Nephron progenitor cell (in vitro differentiated cells): Measurements from ENCODE around the gene HPS6.

Experiments used
- DNase-seq: peaks from one replicate; pipeline ENCODE4 v3.0.0; 2021
- H3K27ac Mint-ChIP-seq: 2 replicates; pipeline ENCODE4 v1.8.0; 2021; ENCODE audit warnings: mild to moderate bottlenecking, moderate library complexity, mixed read lengths
- H3K27me3 Mint-ChIP-seq: 2 replicates; pipeline ENCODE4 v1.8.0; 2021; ENCODE audit warnings: mild to moderate bottlenecking, low read depth, mixed read lengths; ENCODE audit not compliant: poor library complexity
- H3K36me3 Mint-ChIP-seq: 2 replicates; pipeline ENCODE4 v1.8.0; 2021; ENCODE audit warnings: low read depth, mixed read lengths
- H3K4me1 Mint-ChIP-seq: 2 replicates; pipeline ENCODE4 v1.8.0; 2021; ENCODE audit warnings: mixed read lengths
- H3K4me3 Mint-ChIP-seq: 2 replicates; pipeline ENCODE4 v1.8.0; 2021; ENCODE audit warnings: mild to moderate bottlenecking, moderate library complexity, mixed read lengths
- H3K9me3 Mint-ChIP-seq: 2 replicates; pipeline ENCODE4 v1.8.0; 2021; ENCODE audit warnings: mild to moderate bottlenecking, moderate library complexity, mixed read lengths
- TF ChIP-seq, protein P1 (sequence below): fragments of 200-600 bp; sonication (generic); IDR thresholded peaks from 2 replicates; pipeline ENCODE4 v1.5.0; 2021; ENCODE audit warnings: antibody characterized with exemption

The HPS6 gene

DNA sequence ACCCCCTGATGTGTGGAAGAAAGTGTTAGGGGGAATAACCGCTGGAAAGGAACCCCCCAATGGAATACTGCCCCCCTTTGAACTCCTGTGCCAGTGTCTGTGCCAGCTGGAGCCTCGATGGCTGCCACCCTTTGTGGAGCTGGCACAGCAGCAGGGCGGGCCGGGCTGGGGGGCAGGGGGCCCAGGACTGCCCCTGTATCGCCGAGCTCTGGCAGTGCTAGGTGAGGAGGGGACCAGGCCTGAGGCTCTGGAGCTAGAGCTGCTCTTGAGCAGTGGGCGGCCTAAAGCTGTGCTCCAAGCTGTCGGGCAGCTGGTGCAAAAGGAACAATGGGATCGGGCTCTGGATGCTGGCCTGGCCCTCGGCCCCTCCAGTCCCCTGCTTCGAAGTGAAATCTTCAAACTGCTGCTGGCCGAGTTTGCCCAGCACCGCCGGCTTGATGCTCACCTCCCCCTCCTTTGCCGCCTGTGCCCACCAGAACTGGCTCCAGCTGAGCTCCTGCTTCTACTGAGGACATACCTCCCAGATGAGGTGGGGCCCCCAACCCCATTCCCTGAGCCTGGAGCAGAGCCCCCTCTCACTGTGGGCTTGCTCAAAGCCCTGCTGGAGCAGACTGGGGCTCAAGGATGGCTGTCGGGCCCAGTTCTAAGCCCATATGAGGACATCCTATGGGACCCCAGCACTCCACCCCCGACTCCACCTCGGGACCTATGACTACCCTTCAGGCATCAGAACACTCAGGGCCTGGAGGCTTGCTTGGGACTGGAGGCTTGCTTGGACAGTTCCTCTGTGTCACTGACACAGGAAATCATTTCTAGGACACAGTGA is 2.2 kb downstream of the HPS6 start:
- peak overlapping the region; percentile 59 for H3K4me3 Mint-ChIP-seq
- TF ChIP-seq, protein P1, sequence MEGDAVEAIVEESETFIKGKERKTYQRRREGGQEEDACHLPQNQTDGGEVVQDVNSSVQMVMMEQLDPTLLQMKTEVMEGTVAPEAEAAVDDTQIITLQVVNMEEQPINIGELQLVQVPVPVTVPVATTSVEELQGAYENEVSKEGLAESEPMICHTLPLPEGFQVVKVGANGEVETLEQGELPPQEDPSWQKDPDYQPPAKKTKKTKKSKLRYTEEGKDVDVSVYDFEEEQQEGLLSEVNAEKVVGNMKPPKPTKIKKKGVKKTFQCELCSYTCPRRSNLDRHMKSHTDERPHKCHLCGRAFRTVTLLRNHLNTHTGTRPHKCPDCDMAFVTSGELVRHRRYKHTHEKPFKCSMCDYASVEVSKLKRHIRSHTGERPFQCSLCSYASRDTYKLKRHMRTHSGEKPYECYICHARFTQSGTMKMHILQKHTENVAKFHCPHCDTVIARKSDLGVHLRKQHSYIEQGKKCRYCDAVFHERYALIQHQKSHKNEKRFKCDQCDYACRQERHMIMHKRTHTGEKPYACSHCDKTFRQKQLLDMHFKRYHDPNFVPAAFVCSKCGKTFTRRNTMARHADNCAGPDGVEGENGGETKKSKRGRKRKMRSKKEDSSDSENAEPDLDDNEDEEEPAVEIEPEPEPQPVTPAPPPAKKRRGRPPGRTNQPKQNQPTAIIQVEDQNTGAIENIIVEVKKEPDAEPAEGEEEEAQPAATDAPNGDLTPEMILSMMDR = no peak
- H3K9me3 Mint-ChIP-seq = no peaks in the 10 kb centered on the region
- H3K4me1 Mint-ChIP-seq = peaks cover 7% of the 10 kb centered on the region
- no peaks in the 10 kb centered on the region for H3K36me3 Mint-ChIP-seq
- no peak overlapping the region for H3K27ac Mint-ChIP-seq
- peaks cover 23% of the 10 kb centered on the region for H3K27me3 Mint-ChIP-seq
- no peak for DNase-seq

DNA sequence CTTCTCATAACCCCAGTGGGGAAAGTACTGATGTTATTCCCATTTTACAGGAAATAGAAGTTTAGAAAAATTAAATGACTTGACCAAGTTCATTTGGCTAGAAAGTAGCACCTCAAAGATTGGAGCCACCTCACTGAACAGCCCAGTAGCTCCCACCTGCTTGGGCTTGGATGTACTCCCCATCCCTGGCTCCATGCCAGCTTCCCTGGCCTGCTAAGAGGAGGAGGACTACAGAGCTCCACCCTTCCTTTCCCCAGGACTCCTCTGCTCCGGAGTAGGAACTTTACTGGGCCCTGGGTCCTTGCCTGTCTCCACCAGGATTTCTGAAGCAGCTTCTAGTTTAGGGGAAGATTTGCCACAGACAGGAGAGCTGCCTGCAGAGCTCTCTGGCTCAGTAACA is 3.1 kb downstream of the HPS6 start:
- Mint-ChIP-seq H3K36me3 (no peaks in the 10 kb centered on the region), H3K4me3 (no peak overlapping the region), H3K27ac (no peak overlapping the region), H3K9me3 (no peaks in the 10 kb centered on the region), H3K4me1 (peaks cover 7% of the 10 kb centered on the region), H3K27me3 (peaks cover 16% of the 10 kb centered on the region)
- DNase-seq = no peak
- TF ChIP-seq, protein P1 = no peak

DNA sequence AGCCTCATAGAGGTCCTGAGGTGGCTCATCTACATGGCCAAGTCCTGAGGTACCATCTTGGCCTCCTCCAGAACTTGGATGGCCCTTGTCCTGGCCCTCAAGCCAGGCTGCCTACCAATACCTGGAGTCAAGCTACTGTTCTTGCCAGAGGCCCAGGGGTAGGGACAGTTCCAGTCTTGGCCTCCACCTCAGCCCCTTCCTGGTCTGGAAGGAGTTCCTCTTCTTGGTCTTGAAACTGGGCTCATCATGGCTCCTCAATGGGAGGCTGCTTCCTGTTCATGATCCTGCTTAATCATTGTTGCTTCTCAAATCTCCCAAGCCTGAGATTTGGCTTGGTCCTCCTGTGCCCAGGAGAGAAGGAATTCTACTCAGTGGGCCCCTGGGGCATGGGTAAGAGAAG is 3.9 kb downstream of the HPS6 start:
- TF ChIP-seq, protein P1 = no peak
- Mint-ChIP-seq H3K4me3 (no peak overlapping the region), H3K27me3 (peaks cover 10% of the 10 kb centered on the region), H3K9me3 (no peaks in the 10 kb centered on the region), H3K27ac (no peak overlapping the region), H3K4me1 (peaks cover 7% of the 10 kb centered on the region), H3K36me3 (no peaks in the 10 kb centered on the region)
- DNase-seq = no peak

DNA sequence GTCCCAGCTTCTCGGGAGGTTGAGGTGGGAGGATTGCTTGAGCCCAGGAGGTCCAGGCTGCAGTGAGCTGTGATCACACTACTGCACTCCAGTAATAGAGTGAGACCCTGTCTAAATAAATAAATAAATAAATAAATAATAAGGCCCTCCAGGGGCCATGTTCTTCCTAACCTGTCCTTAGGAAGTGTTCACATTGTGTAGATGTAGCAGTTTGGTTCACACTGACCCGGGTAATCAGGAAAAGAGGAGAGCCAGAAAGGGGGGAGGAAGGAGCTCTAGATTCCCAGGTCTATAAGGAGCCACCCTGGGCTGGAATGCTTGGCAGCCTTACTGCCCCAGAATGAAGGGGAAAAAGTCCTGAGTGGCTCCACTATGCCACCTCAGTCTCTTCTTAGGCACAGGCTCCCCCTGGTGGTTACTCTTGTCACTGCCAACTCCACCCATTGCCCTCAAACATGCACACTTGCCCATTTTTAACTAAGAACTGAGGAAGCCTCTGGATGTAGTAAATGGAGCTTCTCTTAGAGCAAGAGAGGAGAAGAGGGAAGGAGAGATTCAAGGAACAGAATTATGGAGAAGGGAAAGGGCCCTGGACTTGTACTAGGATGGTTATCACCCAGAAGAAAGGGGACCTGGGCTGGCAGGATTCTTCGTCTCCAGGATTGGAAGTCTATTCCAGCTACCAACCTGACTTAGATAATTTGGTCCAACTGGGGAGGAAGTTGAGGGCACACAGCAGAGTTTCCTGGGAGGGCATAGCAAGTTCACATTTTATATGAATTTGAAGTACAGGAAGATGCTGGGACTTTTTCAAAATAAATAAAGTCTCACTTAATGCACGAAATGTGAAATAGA is 7.8 kb downstream of the HPS6 start:
- TF ChIP-seq, protein P1 = peak; percentile 95
- Mint-ChIP-seq H3K4me1 (no peaks in the 10 kb centered on the region), H3K27ac (no peak overlapping the region), H3K9me3 (no peaks in the 10 kb centered on the region), H3K36me3 (no peaks in the 10 kb centered on the region), H3K27me3 (peaks cover 7% of the 10 kb centered on the region), H3K4me3 (no peak overlapping the region)
- DNase-seq = peak; percentile 85

DNA sequence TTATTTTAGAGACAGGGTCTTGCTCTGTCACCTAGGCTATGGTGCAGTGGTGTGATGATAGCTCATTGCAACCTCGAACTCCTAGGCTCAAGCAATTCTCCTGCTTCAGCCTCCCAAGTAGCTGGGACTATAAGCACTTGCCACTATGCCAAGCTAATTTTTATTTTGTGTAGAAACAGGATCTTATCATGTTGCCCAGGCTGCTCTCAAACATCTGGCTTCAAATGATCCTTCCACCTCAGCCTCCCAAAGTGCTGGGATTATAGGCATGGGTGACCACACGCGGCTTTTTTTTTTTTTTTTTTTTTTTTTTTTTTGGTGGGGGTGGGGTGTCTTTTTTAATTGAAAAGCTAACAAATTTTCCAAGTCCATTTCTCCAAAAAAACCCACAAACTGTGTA is 18.4 kb downstream of the HPS6 start:
- TF ChIP-seq, protein P1 = no peak
- H3K36me3 Mint-ChIP-seq = peaks cover 29% of the 10 kb centered on the region
- peaks cover 4% of the 10 kb centered on the region for H3K9me3 Mint-ChIP-seq
- H3K4me1 Mint-ChIP-seq = peaks cover 4% of the 10 kb centered on the region
- no peak overlapping the region for H3K27ac Mint-ChIP-seq
- H3K27me3 Mint-ChIP-seq = peaks cover 7% of the 10 kb centered on the region
- no peak for DNase-seq
- H3K4me3 Mint-ChIP-seq = no peak overlapping the region
